ENCODE data around the gene KIRREL3.
A peak's percentile ranks its signal among the peaks of the same experiment; 100 is the strongest.

KIRREL3 gene

DNA sequence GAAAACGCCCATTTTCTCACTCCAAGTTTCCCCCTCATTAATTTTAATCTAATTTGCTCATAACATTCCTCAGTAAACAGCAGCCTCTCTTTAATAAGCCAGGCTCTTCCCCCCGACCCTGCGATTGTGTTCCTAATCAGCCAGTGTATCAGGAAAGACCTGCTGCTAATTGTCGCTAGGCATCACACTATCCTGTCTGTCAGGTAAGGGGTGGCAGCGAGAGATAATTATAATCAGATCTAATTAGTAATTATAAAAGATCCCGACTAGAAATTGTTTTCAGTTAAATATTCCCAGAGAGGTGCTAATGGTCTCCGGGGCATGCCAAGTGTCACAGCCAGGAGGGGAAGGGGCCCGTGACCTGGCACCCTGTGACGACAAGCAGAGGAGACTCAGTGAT is 502.3 kb downstream of the KIRREL3 start:
- no peak for DNase-seq

DNA sequence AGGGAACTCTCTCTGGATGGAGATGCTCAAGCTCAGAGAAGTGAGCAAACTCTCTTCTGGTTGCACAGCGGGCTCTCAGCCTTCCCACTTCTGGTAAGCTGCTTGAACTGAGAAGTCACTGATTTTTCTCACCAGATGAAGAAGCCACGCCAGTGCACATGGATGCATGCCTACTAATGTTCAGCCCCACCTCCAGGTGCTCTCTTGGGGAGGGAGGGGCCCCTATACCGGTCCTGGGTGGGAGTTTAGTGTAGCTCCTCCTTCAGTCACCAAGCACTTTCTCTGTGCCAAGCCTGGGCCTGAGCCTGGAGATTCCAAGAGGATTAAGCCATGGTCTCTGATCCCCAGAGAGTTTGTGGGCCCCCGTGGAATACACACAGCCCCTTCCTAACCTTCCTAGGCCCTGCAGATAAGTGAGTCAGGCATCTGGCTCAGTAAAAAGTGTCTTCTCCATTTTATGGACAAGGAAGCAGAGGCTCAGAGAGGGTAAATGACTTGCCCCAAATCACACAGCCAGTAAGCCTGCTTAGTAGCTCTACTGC is 502.9 kb downstream of the KIRREL3 start:
- DNase-seq, result no peak

DNA sequence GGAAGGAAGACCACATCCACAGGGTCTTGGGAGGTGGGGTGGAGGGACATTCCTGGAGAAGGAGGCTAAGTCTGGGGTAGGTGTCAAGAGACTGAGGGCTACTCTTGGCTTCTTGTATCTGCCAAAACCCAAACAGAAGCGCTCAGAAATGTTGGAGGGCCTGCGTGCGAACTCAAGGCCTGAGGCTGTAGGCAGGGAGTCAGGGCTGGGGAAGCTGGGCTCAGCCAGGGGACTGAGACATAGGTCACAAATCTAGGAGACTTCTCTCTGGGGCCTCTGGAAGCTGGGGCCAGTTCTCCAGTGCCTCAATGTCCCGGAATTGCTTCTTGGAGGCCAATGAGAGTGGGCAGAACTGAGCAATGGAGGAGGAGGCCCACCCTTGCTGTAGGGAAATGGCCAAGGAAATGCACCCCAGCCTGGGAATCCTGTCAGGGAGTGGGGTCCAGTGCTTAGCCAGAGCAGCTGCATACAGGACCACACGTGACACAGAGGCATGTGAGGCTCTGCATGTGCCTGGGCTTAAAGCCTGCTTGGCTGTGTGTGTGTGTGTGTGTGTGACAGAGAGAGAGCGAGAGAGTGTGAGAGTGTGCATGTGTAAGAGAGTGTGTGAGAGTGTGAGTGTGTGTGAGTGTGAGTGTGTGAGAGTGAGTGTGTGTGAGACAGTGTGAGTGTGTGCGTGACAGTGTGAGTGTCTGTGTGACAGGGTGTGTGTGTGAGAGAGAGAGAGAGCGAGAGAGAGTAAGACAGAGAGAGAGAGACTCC is 503.8 kb downstream of the KIRREL3 start:
- DNase-seq, result no peak

DNA sequence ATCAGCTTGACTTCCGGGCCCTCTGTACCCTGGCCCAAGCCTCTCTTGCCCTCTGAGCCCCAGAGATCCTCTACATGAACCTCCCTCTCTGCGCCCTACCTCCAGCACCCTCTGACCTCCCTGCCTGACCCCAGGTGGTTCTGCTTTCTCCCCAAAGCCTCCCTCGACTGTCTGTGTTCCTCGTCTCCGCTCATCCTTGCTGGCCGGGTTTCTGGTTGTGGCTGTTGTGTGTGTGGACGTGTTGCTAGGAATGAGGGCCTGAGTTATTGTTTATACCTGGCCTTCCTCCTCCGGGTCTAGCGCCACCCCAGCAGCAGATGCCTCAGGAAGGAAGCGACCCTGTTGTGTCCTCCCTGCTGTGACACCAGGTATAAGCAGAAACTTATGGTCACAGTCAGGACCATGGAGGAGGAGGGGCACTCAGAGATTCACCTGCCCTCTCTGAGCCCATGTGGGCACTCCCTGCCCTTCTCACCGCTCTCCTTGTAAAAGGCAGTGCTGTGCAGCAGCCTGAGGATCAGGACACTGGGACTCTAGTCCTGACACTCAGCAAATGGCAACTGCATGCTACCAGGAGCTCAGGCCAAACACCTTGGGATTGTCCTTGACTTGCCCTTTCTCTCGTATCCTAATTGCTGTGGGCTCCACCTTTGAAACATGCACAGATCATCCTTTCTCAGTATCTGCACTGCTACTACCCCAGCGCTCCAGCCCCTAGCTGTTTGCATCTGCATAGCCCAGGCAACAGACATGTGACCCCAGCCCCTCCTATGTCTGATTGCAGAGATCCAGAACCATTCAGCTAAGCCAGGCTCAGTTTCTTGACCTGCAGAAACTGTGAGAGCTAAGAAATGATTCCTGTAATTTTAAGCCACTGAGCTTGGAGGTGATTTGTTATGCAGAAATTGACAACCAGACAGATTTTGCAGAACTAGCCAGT is 505.0 kb downstream of the KIRREL3 start:
- no peak for DNase-seq

DNA sequence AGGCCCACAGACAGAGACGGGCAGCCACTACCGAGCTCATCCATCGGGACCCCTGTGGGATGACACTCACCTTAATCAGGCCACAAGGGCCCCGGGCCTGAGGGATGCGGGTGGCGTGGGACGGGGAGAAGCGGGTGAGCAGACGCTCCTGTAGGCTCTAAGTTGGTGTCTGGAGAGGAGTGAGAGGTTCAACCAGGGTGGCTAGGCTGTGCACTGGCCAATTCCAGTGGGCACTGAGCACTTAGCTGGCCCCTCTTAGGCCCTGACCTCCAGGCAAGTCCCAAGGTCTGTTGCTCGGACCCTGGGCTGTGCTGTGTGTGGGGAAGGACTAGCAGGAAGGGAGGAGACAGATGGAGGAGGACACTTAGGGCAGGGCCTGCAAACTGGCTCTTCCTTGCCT is 505.7 kb downstream of the KIRREL3 start:
- DNase-seq, result no peak

DNA sequence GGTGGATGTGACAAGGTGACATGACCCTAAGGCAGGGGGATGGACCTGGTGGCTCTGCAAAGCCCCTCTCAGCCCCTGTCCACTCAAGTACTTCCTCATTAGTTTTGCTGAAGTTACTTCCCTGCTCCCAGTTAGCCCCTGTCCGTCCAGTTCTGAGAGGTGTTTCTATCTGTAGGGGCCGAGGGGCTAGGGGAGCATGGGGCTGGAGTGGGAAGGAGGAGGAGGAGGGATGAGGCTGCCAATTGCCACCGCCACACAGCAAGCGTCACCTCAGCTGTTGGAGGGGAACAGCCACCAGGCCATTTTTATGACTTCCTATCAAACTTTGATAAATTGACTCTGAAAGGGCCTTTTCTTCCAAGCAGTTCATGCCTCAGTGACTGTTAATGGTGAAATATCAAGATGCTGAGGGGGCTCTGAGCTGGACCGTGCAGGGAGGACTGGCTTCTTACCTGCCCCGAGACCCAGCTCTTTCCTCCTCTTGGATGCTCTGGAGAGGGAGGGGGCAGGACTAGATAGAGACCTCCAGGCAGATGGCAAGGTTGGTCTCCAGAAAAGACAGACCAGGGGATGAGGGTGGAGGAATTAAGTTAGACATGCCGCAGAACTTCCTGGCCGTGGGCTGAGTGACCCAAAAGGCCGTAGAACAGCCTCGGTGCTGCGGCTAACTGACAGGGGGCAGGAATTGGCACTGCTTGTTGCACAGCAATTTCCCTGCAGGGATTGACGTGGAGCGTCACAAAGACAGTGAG is 508.1 kb downstream of the KIRREL3 start:
- no peak for DNase-seq

DNA sequence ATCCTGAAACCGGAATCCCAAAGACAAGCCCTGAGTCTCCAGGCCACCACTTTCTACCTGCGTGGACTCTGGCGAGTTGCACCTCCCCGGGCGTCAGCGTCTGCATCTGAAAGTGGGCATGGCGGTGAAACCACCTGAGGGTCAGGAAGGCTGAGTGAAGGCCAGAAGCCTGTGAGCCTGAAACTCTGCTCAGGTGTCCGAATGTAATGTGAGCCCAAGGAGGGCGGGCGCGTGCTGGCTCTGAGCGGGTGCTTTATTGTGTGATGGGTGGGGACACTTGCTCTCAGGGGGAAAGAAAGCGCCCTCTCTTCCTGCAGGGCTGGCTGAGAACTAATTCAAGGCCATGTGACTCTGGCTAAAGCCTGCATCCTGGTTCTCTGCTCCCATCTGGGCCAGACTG is 509.5 kb downstream of the KIRREL3 start:
- DNase-seq, result no peak

DNA sequence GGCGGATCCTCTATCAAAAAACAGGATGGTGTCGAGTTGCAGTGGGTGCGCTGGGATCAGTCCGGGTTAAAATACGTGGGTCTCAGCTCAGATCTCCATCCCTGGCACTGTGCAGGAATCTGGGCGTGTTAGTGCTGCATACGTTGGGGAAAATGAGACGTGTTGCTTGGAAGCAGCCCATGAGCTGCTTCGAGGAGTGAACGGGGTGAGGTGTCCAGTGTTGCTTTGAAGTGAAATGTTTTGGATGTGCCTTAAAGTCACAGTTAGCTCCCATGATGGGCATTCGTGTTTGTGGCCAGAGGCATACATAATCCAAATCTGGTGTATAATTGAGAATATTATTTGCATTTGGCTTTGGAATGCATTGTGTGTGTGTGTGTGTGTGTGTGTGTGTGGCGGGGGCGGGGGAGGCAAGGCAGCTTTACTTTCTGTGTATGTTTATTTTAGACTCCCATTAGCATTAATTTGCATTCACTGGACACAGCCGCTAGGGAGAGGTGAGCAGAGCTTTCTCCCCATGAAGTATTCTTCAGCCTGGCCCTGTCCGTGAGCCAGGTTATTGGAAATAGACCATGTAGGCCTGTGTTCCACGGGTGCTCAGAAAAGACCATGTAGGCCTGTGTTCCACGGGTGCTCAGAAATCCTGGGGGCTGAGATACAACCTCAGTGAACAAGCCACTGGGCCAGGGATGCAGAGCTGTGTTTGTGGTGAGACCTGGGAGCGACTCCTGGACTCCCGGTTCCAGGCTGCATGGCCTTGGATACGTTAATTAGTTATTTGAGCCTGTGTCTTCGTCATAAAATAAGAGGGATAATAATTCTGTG is 510.5 kb downstream of the KIRREL3 start:
- DNase-seq, result no peak

DNA sequence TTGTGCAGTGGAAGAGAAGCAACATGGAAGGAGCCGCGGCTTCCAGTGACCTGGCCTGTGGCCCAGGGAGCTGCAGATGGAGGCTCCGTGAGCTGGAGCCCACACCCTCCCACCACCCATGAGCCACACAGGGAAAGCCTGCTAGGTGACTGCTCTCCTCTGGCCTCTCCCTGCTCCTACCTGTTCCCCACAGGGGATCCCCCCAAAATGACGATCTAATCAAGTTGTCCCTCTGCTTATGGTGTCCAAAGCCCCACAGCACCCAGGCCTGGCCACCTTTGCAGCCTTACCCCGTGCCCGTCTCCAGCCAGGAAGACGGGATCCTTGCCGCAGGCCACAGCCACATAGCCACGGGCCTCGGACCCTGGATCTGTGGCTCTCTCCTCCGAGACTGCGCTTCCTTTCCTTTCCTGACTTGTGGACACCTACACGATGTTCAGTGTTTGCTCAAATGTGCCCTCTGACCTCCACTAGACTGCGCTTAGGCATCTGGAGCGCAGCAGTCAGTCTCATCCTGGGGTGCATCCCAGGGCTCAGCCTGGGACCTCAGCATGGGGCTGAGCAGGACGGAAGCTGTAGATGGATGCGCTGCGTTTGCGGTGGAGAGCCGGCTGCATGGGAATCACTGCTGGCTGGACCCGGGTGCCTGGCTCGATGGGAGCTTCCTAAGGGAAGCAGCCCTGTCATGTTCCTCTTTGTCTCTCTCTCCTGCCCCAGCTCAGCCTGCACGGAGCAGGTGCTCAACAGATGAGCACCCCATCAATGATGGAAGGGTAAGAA is 511.8 kb downstream of the KIRREL3 start:
- no peak for DNase-seq

DNA sequence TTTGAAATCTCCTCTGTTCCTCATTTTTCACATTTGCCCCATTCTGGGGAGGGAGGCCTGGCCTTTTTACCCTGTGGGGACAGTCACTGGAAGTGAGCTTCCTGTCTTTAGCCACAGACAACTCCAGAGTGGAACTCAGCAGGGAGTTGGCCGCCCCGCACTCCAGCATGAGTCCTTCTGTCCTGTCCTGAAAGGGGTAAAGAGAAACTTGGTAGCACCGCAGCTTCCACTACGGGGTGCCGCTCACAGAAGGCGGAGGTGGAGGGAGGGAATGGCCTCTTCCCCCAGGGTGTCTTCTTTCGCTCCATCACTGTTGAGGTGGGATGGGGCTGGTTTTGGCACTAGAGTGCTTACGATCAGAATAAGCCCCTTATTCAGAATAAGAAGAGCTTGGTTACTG is 512.9 kb downstream of the KIRREL3 start:
- DNase-seq, result no peak

DNA sequence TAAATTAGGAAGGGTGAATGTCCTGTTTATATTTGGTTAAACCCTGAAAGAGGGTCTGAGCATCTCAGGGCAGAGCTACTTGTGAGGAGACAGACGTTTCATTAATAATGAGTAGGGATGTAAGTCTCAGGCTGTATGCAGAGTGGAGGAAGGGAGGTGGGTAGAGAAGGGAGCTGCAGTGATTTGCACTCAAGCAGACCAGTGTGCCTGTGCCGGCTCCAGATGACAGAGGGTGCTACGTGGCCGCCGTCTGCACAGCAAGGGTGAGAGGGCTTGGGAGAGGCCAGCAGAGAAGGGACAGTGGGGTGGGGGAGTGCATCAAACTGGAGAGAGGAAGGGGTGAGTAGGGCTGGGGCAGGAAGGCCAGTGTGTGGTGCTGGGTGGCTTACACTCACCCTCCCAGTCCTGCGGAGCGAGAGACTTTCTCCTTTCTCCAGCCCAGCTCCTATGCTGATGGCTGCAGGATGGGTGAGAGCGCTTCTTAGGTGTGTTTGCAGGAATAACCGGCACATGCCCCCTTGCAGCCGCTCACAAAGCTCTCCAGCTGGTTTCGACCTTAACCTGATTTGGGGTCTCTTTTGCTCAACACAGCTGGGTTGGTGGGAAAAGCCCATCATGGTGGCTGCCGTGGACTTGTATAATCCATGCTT is 514.5 kb downstream of the KIRREL3 start:
- no peak for DNase-seq

DNA sequence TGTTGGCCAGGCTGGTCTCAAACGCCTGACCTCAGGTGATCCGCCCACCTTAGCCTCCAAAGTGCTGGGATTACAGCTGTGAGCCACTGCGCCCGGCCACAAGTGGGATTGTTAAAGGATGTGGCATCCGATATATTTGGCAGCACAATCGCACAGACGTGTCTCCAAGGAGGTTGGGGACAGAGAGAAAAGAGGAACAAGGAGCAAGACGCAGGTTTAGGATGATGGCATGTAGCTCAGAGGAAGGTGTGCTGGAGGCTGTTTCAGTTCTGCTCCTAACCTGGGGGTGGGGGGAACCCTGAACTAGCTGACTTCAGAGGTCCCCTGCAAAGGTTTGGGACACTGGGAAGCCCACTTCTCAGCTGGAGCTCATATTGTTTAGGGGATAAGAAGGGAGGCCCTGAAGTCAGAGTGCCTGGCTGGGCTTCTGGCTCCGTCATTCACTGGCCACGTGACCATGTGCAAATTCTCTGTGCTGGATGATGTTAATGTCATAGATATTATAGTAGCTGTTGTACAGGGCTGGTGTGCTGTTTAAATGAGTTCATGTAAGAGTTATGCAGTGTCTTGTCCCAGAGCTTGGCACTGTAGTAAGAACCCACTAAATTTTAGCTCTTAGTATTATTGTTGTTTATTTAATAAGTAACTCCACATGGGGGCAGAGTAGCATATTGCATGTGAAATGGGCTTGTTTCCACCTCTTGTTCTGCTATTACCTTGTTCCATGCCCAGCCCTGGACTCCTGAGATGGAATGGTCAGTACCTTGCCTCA is 515.4 kb downstream of the KIRREL3 start:
- DNase-seq, result peak; percentile 40

DNA sequence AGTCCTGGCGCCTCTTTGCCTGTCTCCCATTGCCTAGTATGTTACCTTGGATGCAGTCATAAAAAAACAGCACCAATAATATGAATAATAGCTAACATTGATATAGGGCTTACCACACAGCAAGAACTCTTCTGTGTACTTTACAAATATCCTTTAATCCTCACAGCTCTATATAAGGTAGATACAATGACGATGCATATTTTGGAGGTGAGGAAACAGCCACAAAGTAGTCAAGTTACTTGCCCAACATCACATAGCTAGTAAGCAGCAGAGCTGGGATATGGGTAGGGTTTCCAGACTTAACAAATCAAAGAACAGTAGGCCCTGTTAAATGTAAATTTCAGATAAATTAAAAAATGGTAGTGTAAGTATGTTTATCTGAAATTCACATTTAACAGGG is 516.3 kb downstream of the KIRREL3 start:
- DNase-seq, result peak; percentile 38

DNA sequence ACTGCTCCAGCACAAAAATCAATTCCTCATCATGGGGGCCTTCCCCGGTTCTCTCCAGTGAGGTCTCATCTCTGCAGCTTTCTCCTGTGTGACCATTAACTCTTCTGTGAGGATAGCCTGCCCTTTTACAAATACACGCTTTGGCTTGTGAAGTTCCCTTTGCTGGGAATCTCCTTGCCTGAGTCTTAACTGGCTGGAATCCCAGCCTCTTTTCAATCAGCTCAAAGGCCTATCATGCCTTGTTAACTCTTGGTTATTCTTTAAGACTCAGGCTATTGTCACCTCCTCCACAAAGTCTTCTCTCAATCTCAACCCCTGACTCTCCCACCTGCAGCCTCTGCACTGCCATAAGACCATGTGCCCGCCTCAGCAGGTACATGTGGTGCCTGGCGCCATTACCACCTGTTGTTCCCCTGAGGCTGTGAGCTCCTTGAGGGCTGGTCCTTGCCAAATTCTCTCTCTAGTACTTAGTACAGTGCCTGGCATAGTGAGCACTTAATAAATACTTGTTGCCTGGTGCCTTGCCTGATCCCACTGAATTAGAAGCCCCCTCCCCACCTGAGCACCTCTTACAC is 516.9 kb downstream of the KIRREL3 start:
- no peak for DNase-seq

DNA sequence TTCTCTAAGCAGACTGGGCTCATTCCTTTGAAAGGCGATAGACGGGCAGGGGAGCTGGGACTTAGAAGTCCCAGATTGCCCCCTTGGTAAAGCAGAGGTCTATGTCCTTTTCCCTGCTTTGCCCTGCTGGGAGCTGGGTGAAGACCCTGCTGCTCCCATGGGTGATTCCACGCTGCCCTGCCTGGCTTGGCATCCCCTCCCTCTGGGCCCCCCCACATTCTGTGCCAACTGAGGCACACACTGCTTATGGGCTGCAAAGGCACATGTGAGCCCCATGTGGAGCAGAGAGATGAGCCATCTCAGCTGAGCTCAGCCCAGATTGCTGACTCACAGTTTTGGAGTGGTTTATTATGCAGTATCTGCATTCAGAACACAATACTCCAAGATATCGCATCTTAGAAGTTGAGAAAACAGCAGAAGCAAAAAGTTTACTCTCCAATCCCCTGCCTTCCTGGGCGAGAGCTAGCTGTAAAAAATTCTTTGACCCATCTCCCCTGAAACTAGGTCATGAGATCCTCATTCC is 517.9 kb downstream of the KIRREL3 start:
- peak; percentile 31 for DNase-seq

DNA sequence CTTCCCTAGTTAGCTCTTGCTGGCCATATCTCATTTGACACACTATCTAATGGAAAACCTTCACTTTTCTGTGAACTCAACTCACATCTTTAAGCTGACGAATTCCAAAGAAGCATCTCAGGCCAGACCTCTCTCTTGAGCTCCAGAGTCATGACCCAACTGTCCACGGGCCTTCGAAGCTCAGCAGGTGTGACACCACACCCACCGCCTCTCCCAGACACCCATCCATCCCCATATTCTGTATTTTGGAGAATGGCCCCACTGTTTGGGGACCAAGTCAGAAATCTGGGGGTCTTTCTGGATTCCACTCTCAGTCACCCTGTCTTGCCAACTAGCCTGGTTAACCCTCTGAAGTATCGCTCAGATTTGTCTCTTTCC is 519.3 kb downstream of the KIRREL3 start:
- DNase-seq, result no peak

DNA sequence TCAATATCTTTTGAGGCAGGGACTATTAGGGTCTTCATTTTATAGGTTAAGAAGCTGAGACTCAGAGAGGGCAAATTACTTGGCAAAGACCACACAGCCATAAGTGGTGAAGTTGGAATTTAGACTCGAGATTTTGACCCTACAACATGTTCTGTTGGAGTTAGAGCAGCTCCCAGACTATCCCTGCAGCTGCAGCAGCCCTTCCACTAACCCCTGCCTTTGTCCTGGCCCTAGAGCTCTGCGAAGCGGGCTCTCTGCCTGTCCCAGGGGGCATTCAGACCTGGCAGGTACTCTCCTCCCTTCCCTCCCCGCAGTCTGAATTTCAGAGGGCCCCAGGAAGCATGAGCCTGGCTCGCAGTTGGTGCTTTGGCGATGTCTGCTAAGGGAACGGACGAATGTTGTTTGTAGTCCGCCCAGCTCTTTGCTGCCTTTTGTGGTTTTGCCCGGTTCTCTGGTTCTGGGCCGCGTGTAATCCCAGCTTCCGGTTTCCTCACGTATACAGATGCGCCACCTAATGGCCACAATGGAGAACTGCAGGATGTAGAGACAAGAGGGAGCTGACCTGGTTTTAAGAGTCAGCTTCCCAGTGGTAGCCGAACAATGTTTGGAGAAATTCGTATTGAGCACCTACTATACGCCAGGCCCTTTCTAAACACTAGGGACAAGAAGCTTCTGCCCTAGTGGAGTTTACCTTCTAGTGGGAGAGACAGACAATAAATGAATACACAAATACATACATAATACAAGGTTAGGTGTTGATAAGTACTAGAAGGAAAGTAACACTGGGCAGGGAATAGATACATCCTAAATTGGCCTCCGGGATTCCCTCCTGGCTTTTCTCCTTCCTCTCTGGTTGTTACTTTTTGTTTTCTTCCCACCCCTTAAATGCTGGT is 519.9 kb downstream of the KIRREL3 start:
- DNase-seq, result peak; percentile 87

DNA sequence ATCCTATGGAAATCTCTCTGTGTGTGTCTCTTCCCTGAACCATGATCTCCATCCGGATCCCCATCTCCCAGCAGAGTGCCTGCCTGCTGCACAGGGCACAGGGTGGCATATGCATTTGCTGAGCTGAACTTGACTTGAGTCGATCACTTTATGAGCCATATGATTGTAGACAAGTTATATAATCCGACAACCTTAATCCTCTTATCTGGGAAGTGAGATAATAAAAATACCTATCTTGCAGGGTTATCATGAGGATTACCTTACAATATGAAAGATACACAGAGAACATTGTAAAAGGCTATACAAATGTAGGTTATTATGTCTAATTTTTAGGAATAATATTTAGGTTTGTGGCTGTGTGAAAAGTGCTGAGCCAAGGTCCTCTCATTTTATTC is 520.6 kb downstream of the KIRREL3 start:
- no peak for DNase-seq
